ENCODE data around the gene FMO3. TPM values are rescaled to one million over a fixed set of nuclear protein-coding genes. Genes with fewer than 3 reads are reported as not detected.

FMO3 gene
- total RNA-seq, 1 donor from 2014 or later, result 0.27 TPM

DNA sequence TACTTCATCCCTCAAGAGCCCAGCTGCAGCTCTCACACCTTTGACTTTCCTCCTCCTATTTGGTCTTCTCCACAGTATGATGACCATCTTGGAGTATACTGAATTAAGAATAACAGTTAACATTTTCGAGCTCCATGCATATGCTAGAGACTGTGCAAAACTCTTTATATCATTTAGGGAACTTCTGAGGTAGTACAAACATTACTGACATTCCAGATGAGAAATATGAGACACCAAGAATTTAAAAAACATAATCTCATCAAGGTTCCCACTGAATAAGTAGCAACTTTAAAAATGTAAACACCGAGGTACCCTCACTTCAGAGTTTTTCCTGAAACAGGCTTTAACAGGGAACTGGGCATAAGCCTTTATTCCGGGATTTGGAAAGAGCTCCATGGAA is 22.7 kb downstream of the FMO3 start:
- Mint-ChIP-seq H3K27ac (ENCODE audit: unreplicated experiment) (peak overlapping the region; percentile 71), H3K36me3 (ENCODE audit: low read depth) (no peaks in the 10 kb centered on the region), H3K4me3 (ENCODE audit: unreplicated experiment) (no peak overlapping the region), H3K4me1 (ENCODE audit: low read depth) (peaks cover 78% of the 10 kb centered on the region), H3K27me3 (ENCODE audit: low read depth) (no peaks in the 10 kb centered on the region), H3K9me3 (ENCODE audit: low read depth) (peaks cover 6% of the 10 kb centered on the region)
- TF ChIP-seq, protein P1, sequence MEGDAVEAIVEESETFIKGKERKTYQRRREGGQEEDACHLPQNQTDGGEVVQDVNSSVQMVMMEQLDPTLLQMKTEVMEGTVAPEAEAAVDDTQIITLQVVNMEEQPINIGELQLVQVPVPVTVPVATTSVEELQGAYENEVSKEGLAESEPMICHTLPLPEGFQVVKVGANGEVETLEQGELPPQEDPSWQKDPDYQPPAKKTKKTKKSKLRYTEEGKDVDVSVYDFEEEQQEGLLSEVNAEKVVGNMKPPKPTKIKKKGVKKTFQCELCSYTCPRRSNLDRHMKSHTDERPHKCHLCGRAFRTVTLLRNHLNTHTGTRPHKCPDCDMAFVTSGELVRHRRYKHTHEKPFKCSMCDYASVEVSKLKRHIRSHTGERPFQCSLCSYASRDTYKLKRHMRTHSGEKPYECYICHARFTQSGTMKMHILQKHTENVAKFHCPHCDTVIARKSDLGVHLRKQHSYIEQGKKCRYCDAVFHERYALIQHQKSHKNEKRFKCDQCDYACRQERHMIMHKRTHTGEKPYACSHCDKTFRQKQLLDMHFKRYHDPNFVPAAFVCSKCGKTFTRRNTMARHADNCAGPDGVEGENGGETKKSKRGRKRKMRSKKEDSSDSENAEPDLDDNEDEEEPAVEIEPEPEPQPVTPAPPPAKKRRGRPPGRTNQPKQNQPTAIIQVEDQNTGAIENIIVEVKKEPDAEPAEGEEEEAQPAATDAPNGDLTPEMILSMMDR (IDR thresholded peaks at IDR 0.05), result no peak
- no peak for DNase-seq (ENCODE audit: low spot score)

DNA sequence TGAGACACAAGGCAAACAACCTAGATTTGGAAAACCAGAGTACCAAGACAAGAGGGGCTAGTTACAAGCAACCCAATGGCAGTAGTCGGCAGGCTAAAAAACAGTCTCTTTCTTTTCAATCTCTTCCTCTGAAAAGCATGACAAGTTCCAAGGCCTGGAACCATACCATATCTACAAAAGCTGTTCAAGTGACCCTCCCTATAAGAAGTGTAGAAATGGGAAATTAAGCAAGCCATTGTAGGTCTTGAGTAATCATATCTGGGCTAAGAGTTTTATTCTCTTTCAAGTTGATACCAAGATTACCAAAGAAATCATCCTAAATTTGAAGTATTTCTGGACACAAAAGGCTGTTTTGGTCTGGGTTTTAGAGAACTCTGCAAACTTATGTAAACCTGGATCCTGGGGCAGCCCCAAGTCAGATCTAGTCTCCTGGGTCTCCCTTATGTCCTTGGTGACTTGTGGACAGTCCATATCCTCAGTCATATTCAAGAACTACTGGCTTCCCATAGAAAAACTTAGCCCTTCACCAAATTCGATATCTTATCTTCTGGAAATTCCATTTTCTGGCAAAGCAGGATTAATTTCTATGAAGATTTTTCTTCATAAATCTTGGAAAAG is 24.7 kb downstream of the FMO3 start:
- DNase-seq (ENCODE audit: low spot score), result no peak
- Mint-ChIP-seq H3K9me3 (ENCODE audit: low read depth) (peaks cover 6% of the 10 kb centered on the region), H3K27me3 (ENCODE audit: low read depth) (no peaks in the 10 kb centered on the region), H3K36me3 (ENCODE audit: low read depth) (peaks cover 2% of the 10 kb centered on the region), H3K27ac (ENCODE audit: unreplicated experiment) (no peak overlapping the region), H3K4me1 (ENCODE audit: low read depth) (peaks cover 81% of the 10 kb centered on the region), H3K4me3 (ENCODE audit: unreplicated experiment) (no peak overlapping the region)
- TF ChIP-seq, protein P1 (IDR thresholded peaks at IDR 0.05), result no peak

DNA sequence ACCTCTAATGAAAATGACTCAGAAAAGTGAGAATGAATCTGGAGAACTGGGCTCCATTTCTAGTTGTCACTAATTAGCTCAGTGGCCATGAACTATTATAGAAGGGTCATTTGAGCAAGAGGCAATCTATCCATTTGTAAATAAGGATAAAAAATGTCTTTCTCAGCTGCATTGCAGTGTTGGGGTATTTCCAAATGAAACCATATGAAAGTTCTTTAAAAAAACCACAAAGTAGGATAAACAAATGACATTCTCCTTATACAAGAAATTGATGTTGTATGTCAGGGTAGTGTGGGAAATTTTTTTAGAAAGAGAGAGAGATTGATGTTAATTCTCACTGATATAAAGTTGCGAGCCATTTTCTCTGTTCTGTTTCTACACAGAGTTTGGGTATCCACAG is 26.0 kb downstream of the FMO3 start:
- Mint-ChIP-seq H3K4me1 (ENCODE audit: low read depth) (peaks cover 73% of the 10 kb centered on the region), H3K27ac (ENCODE audit: unreplicated experiment) (peak overlapping the region; percentile 82), H3K4me3 (ENCODE audit: unreplicated experiment) (no peak overlapping the region), H3K9me3 (ENCODE audit: low read depth) (peaks cover 10% of the 10 kb centered on the region), H3K36me3 (ENCODE audit: low read depth) (peaks cover 2% of the 10 kb centered on the region), H3K27me3 (ENCODE audit: low read depth) (no peaks in the 10 kb centered on the region)
- TF ChIP-seq, protein P1 (IDR thresholded peaks at IDR 0.05), result no peak
- no peak for DNase-seq (ENCODE audit: low spot score)

DNA sequence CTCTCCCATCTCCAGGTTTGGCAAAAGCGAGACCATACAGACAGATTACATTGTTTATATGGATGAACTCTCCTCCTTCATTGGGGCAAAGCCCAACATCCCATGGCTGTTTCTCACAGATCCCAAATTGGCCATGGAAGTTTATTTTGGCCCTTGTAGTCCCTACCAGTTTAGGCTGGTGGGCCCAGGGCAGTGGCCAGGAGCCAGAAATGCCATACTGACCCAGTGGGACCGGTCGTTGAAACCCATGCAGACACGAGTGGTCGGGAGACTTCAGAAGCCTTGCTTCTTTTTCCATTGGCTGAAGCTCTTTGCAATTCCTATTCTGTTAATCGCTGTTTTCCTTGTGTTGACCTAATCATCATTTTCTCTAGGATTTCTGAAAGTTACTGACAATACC is 26.4 kb downstream of the FMO3 start:
- Mint-ChIP-seq H3K36me3 (ENCODE audit: low read depth) (peaks cover 2% of the 10 kb centered on the region), H3K27me3 (ENCODE audit: low read depth) (no peaks in the 10 kb centered on the region), H3K4me3 (ENCODE audit: unreplicated experiment) (no peak overlapping the region), H3K27ac (ENCODE audit: unreplicated experiment) (peak overlapping the region; percentile 82), H3K9me3 (ENCODE audit: low read depth) (peaks cover 12% of the 10 kb centered on the region), H3K4me1 (ENCODE audit: low read depth) (peaks cover 69% of the 10 kb centered on the region)
- DNase-seq (ENCODE audit: low spot score), result no peak
- TF ChIP-seq, protein P1 (IDR thresholded peaks at IDR 0.05), result no peak

DNA sequence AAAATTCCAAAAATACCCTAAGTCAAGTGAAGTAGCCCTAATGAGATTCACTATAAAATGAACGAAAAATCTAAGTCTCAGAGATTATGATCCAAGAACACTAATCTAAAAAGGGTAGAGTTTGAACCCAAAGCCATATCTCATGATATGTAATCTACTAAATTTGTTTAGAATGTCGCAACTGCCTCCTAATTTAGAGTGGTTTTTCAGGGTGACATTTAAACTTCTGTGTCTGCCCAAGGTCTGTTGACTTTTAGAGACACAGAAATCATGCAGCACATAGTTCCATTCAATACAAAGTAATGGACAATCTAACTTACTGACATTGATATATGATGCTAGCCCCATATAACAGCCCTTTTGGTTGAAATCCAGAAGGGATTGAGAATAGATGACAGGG is 28.9 kb downstream of the FMO3 start:
- TF ChIP-seq, protein P1 (IDR thresholded peaks at IDR 0.05), result no peak
- Mint-ChIP-seq H3K36me3 (ENCODE audit: low read depth) (peaks cover 4% of the 10 kb centered on the region), H3K27me3 (ENCODE audit: low read depth) (no peaks in the 10 kb centered on the region), H3K4me3 (ENCODE audit: unreplicated experiment) (no peak overlapping the region), H3K4me1 (ENCODE audit: low read depth) (peaks cover 58% of the 10 kb centered on the region), H3K9me3 (ENCODE audit: low read depth) (peaks cover 12% of the 10 kb centered on the region), H3K27ac (ENCODE audit: unreplicated experiment) (no peak overlapping the region)
- DNase-seq (ENCODE audit: low spot score), result no peak
